GM18907 (cell line): Measurements from ENCODE around the gene UBA7.
"Not testable (repeated sequence)": the region's sequence is repeated elsewhere in the genome, so short reads cannot be mapped to it uniquely, and the experiment has no call there.

Experiments used
- ATAC-seq: cut with Tn5 transposase; IDR thresholded peaks from one replicate; pipeline ENCODE4 v1.9.1; 2021; ENCODE audit warnings: mild to moderate bottlenecking, moderate library complexity; ENCODE audit not compliant: unreplicated experiment

Gene UBA7, protein sequence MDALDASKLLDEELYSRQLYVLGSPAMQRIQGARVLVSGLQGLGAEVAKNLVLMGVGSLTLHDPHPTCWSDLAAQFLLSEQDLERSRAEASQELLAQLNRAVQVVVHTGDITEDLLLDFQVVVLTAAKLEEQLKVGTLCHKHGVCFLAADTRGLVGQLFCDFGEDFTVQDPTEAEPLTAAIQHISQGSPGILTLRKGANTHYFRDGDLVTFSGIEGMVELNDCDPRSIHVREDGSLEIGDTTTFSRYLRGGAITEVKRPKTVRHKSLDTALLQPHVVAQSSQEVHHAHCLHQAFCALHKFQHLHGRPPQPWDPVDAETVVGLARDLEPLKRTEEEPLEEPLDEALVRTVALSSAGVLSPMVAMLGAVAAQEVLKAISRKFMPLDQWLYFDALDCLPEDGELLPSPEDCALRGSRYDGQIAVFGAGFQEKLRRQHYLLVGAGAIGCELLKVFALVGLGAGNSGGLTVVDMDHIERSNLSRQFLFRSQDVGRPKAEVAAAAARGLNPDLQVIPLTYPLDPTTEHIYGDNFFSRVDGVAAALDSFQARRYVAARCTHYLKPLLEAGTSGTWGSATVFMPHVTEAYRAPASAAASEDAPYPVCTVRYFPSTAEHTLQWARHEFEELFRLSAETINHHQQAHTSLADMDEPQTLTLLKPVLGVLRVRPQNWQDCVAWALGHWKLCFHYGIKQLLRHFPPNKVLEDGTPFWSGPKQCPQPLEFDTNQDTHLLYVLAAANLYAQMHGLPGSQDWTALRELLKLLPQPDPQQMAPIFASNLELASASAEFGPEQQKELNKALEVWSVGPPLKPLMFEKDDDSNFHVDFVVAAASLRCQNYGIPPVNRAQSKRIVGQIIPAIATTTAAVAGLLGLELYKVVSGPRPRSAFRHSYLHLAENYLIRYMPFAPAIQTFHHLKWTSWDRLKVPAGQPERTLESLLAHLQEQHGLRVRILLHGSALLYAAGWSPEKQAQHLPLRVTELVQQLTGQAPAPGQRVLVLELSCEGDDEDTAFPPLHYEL

GRCh38 chr3:49813497-49814174, at the start of gene UBA7:
Gene UBA7, minus strand, starts transcription at chr3:49813953. Its CDS starts 166 bp downstream, at chr3:49813787.
- no peak for ATAC-seq

DNA sequence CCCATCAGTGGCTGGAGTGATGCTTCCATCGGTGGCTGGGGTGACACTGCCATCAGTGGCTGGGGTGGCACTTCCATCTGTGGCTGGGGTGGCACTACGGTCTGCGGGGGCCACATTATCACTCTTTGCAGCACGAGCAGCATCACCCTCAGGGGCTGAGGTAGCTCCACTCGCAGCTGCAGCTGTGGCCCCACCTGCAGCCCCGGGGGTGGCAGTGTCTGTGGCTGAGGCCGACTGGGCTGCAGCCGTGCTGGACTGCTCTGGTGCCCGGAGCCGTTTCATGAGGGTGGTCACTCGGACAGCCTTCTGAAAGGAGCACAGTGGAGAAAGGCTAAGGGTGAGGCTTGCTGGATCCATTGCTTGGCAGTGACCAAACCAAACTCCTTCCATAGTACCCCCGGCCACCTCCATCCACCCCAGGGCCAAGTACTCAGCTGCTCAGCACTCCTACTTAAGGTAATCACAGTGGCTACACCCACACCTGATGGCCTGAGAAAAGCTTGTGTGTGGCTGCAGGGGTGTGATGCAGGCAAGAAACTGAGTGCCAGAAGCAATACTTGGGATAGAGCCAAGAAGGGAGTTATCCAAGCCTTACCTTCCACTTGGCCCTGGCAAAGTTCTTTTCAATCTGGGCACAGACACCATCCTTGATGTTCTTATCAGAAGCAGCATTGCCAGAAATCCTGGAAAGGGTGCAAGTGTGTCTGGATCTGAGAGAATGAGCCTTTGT, 46.0 kb upstream of the UBA7 start:
- ATAC-seq, result no peak

DNA sequence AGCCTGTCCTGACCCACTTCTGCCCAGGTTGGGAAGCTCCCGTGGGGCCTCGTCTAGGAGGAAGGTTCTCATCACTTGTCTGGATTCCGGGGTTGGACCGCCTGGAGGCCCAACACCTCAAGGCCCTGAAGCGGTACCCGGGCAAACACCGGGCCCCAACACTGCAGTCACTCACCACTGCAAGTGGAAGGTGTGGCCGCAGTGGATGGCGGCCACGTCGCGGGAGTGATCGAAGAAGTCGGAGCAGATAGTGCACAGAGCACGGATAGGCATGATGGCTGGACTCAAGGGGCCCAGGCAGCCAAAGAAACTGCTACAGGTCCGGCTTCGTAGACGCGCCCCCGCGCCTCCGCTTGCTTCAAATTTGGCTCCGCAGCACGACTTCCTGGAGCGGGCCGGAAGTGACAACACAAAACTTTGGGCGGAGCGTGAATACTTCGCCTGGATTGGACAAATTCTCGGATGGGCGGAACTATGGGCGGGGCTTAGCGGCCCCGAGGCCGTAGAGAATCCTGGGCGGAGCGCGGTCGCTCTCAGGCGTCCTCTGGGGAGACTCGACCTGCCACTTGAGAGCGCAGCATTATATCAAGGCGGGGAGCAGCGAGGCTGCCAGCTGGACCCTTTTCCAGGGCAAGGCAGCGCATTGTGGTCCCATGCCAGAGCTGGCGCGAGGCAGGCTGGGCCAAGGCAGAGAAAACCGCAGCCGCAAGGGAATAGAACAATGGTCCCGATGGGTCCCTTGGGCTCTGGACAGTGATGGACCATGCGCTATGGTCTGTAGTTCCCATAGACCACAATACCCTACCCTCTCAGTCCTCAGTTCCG, 42.6 kb upstream of the UBA7 start, which contains the start of gene TRAIP:
Gene TRAIP (minus strand): TSS at position 384 of the 825 bp plus-strand sequence. CDS start 111 bp downstream, at position 273.
- peak; percentile 94 for ATAC-seq

DNA sequence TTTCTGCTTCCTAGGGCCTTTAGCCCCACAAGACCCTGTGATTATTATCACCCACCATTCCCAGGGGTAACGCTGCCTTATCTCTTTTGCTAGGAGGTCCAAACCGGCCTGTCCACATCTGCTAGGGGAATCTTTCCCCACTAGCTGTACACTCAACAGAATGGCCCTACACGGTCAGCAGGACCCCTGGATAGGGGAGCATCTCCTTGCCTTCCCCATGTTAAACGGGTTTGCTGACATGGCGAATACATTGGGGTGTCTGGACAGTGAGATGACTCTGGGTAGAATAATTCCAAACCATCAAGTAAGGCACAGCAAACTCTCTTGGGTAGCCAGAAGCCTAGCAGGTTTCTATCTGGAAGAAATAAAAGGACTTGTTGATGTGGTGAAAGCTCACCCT, 41.9 kb upstream of the UBA7 start:
- no peak for ATAC-seq

DNA sequence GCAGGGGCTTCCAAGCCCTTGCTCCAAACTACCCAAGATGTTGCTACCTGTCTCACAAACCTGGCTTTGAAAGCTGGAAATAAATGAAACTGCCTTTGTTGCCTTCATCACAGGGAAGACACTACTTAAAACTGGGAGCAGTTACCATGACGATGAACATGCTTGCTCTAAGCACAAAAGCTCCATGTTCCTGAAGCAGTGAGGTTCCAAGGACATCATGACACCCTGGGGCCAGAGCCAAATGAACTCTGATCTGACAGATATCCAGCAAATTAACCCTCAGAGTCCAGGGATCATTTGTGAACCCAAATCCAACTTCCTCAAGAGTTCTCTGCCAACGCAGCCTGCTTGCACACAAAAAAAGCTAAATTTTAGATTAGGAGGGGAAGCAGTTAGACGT, 31.9 kb upstream of the UBA7 start:
- no peak for ATAC-seq

DNA sequence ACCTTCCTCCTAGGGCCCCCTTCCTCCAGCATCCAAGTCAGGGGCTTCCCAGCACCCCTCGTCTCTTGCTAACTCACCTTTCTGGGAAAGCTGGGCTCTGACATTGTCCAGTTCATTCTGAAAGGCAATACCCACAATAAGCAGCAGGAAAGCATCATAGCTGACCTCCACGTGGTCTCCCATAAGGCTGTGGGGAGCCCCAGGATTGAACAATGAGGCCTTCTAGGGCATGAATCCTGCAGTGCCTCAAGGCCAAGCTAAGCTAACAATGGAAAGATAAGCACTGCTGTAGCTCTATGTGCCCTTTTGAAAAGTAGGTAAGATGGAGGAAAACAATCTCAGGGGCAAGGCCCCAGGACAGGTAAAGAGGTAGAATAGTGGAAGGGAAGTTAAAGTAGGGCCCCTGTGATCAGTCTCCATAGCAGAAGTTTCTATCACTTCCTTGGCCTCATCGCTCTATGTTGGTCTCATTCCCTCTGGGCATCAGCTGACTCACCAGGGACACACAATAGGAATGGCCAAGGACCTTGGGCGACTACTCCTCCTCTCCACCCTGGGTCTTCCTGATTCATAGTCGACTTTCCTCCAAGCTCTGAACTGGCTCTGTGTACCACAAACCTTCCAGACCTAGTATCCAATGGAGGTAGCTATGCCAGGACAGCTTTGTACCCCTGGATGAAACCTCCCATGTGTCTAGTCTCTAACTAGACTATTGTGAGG, 30.9 kb upstream of the UBA7 start:
- no peak for ATAC-seq

DNA sequence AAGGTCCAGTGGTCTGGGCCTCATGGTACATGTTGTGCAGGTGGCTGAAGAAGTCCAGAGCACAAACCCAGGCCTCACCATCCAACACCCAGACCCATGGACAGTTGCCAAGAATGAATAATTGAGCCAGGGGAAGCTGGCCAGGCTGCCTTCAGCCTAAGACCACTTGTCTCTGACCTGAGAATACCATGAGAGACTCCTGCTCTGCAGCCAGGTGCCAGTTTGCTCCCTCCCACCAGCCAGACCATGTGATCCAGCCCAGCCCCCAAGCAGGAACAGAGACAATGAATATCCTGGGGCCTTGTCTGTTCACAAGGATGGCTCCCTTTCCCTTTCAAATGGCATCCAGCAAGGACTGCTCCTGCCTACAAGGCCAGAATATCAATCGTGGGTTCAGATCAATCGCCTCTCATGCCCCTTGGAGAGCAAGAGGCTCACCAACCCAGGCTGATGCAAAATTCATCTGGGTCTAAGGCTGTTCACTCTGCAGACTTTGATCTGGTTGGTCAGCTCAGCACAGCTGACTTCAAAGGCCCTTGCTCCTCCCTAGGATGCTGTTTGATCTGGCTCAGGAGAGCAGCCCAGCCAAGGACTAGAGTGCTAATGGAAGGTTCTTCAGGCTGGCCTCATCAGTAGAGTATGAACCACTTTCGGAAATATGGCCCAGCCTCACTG, 29.2 kb upstream of the UBA7 start:
- ATAC-seq, result no peak

DNA sequence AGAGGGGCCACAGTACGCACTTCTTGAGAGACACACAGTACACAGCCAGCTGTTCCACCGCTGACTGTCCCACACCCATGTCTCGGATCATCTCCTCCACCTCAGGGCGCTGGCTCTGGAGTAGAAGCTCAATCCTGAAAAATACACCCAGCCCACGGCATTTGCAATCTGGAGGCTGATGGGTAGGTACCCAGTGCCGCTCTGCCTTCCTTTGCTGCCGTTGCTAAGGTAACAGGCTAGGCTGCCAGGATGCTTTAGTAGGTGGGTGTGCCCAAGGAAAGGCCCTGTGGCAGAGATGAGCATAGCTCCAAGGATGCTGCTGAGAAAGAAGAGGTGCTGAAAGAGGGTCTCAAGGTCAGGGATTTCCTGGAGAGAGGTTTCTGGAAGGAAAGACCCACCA, 28.1 kb upstream of the UBA7 start:
- no peak for ATAC-seq

DNA sequence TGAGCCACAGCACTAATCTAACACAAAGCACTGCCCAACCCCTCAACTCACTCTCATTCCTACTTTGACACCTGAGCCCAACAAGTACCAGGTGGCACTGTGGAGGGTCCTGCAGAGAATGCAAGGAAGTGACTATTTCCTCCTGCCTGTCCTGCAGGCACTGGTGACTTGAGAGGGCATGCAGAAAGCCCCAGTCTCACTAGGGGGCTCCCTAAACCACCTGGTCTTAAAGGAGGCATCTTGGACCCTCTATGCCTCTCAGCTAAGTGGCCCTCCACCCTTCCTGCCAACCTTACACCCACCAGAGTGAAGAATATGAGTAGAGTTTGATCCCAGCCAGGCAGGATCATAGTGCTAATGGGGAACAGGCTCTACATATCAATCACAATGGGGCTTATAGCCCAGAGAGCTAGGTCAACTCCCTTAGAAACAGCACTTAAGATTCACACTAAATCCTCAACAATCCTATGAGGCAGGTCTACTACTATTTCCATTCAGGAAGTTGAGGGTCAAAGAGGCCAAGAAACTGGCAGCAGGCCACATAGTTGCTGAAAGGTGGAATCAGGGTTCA, 27.5 kb upstream of the UBA7 start:
- no peak for ATAC-seq

GRCh38 chr3:49840388-49840787, 26.6 kb upstream of the UBA7 start:
- ATAC-seq, result no peak

DNA sequence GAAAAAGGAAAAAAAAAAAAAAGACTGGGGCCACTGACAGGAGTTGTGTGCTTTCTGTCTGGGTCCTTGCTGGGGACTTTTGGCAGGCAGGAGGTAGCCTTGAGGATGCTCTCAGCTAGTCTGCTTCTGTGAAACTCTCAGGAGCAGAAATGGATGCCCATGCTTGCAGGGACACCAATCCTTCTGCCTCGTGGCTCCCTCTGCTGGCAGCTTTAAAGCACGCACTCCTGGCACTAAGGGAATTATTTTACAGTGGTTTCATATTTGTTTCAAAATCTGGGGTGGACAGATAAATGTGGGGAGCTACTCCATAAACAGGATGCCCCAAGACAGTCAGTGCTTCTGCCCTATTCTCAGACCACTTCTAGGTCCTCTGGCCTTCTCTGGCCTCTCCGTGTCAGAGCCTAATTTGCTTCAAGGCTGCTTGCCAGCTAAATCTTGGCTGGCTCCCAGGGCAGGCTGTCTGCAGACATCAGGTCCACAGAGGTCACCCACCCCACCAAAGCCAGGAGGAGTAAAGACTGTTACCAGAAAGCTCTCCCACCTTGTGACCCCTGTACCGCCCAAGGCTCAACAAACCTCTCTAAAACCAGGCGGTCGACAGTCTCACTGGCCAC, 25.5 kb upstream of the UBA7 start:
- ATAC-seq, result no peak

- no peak for ATAC-seq
These were observed 17.6 kb upstream of the UBA7 start for GRCh38 chr3:49831341-49831740.

- no peak for ATAC-seq
These were observed 12.3 kb upstream of the UBA7 start for GRCh38 chr3:49826016-49826415.

- ATAC-seq, result not testable (repeated sequence)
These were observed 9.4 kb upstream of the UBA7 start for GRCh38 chr3:49823131-49823530.

DNA sequence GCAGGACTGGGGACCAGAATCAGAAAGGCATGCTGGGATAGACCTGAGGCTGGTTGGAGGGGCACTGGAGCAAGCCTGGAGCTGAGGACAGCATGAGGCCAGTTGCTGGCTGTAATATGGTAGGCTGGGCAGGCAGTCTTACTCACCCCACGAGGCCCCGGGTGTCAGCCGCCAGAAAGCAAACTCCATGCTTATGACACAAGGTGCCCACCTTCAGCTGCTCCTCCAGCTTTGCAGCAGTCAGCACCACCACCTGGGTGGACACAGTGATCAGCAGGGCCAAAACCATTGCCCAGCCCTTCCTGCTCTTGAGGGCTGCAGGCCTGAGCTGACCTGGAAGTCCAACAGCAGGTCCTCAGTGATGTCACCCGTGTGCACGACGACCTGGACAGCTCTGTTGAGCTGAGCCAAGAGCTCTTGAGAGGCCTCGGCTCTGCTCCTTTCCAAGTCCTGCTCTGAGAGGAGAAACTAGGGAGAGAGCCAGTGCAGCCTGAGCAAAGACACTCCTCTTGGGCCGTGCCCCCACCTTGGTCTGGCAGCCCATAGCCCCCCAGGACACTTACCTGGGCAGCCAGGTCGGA, 747 bp downstream of the UBA7 start:
- no peak for ATAC-seq

DNA sequence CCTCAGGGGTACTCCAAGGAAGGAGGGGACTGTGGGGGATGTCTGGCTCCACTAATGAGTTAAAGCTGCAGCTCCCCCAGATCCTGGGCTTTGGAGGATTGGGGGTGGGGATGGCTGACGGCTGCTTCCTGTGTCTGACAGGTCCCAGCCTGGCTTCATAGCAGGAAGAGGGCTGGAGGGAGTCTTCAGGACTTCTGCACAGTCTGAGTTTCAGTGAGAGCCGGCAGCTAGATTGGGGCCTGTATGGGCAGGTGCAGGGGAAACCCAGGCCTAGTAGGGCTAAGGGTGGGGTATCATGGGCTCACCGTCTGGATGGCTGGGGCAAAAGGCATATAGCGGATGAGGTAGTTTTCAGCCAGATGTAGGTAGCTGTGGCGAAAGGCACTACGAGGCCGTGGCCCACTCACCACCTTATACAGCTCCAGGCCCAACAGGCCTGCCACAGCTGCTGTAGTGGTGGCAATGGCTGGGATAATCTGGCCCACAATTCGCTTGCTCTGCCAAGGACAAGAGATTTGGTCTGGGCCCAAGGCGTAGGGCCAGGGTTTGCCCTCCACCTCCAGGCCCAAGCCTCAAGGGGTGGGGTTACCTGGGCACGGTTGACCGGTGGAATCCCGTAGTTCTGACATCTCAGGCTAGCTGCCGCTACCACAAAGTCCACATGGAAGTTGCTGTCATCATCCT, 6.2 kb downstream of the UBA7 start:
- no peak for ATAC-seq

DNA sequence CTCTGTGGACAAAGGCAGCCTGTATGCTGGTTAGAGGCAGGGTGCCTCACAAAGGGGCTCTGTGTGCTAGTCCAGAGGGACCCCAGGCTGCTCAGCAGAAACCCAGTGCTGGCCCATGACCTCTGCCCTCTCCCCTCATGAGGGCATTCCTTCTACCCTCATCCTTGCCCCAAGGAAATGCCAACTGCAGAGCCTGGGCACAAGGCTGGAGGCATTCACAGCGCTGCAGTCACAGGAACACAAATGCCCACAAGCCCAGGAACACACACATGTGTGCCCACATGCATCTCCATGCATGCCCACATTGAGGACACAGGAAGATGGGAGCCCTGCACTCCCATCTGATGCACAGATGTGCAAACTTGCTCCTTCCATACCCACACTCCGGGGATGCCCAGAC, 6.9 kb downstream of the UBA7 start:
- ATAC-seq, result no peak
